NCI-H2107 treated with DMSO at 0.1 percent for 48 hours (cell line): ENCODE data around the gene COX11.
A peak's percentile ranks its signal among the peaks of the same experiment; 100 is the strongest.

Source experiments
- DNase-seq: peaks from one replicate; lab custom pipeline; 2025; ENCODE audit not compliant: unreplicated experiment; lab: John Stamatoyannopoulos, UW

The COX11 gene

GRCh38 chr17:54967621-54968261 is 713 bp downstream of the COX11 start:
- DNase-seq, result peak; percentile 19

GRCh38 chr17:54956791-54957190 is 11.7 kb downstream of the COX11 start:
- peak; percentile 35 for DNase-seq

GRCh38 chr17:54951286-54951685 is 17.2 kb downstream of the COX11 start:
- DNase-seq, result no peak

- DNase-seq, result no peak
Measured at GRCh38 chr17:54950116-54950515, 18.3 kb downstream of the COX11 start.

GRCh38 chr17:54948380-54948779 is 20.1 kb downstream of the COX11 start:
- no peak for DNase-seq

- no peak for DNase-seq
Measured at GRCh38 chr17:54947396-54947795, 21.1 kb downstream of the COX11 start.

GRCh38 chr17:54945671-54946070 is 22.8 kb downstream of the COX11 start:
- DNase-seq, result no peak

GRCh38 chr17:54945231-54945630 is 23.2 kb downstream of the COX11 start:
- DNase-seq, result no peak

GRCh38 chr17:54944796-54945195 is 23.7 kb downstream of the COX11 start:
- no peak for DNase-seq

- DNase-seq, result no peak
Measured at GRCh38 chr17:54941285-54941684, 27.2 kb downstream of the COX11 start.

- DNase-seq, result no peak
Measured at GRCh38 chr17:54937426-54937825, 31.0 kb downstream of the COX11 start.

GRCh38 chr17:54937018-54937417 is 31.4 kb downstream of the COX11 start:
- DNase-seq, result no peak

GRCh38 chr17:54935471-54935870 is 33.0 kb downstream of the COX11 start:
- DNase-seq, result no peak

- DNase-seq, result no peak
Measured at GRCh38 chr17:54933921-54934320, 34.5 kb downstream of the COX11 start.

GRCh38 chr17:54932711-54933110 is 35.7 kb downstream of the COX11 start:
- DNase-seq, result no peak

- no peak for DNase-seq
Measured at GRCh38 chr17:54927525-54927924, 40.9 kb downstream of the COX11 start.

GRCh38 chr17:54924405-54924804 is 44.0 kb downstream of the COX11 start:
- DNase-seq, result no peak

- DNase-seq, result no peak
Measured at GRCh38 chr17:54920819-54921218, 47.6 kb downstream of the COX11 start.

GRCh38 chr17:54919425-54919824 is 49.0 kb downstream of the COX11 start:
- DNase-seq, result no peak

GRCh38 chr17:54916721-54917120 is 51.7 kb downstream of the COX11 start:
- no peak for DNase-seq
